NB4 (cell line): Measurements from ENCODE around the gene TRAF5.

Source experiments
- DNase-seq: peaks from one replicate; pipeline ENCODE4 v3.0.0; 2010; ENCODE audit warnings: low read depth
- H3K4me3 ChIP-seq: one replicate; pipeline ENCODE4 v1.5.1; 2011; ENCODE audit warnings: mild to moderate bottlenecking, low read depth, low read length, moderate library complexity
- MYC ChIP-seq: IDR thresholded peaks from 2 replicates; pipeline ENCODE4 v1.6.1; 2011; ENCODE audit warnings: low read depth, low read length
- POLR2A ChIP-seq: IDR thresholded peaks from 2 replicates; pipeline ENCODE4 v1.6.1; 2011; ENCODE audit warnings: mild to moderate bottlenecking; ENCODE audit not compliant: insufficient read length; ENCODE audit errors: extremely low read depth
- TF ChIP-seq, protein P1 (sequence below): IDR thresholded peaks from one replicate; pipeline ENCODE4 v1.5.1; 2012; ENCODE audit warnings: low read depth, low read length
- TF ChIP-seq, protein P2 (sequence below): IDR thresholded peaks from 2 replicates; pipeline ENCODE4 v1.6.1; 2011; ENCODE audit warnings: low read depth, low read length

The TRAF5 gene

DNA sequence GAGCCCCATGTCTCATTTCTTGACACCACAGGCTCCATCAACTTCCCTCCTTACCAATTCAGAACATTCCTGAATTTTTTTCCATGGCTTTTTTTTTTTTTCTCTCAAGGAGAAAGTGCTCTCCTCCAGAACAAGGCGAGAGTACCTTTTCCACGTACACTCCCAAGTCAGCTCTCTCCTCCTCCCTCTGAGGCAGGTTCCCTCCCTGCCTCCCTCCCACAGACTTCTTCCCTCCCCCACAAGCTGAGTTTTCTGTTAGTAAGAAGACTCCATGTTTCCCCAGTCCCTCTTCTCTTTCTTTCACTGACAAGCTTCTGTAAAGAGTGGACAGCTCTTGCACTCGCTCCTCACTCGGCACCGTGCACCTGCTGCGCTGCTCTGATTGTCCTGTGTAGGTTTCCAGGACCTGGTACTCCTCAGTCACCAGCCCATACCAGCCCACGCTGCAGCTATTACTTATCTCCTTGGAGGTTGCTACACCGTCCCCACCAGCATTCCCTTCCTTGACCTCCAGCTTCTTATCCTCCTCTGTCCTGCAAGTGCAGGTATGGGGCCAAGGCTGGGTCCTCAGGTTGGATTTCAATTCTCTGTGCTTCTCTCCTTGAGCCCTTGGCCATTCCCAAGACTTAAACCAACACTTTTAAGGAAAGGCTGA lies 3.8 kb downstream of the TRAF5 start:
- H3K4me3 ChIP-seq, result no peak overlapping the region
- no peak for TF ChIP-seq POLR2A
- TF ChIP-seq, protein P1, sequence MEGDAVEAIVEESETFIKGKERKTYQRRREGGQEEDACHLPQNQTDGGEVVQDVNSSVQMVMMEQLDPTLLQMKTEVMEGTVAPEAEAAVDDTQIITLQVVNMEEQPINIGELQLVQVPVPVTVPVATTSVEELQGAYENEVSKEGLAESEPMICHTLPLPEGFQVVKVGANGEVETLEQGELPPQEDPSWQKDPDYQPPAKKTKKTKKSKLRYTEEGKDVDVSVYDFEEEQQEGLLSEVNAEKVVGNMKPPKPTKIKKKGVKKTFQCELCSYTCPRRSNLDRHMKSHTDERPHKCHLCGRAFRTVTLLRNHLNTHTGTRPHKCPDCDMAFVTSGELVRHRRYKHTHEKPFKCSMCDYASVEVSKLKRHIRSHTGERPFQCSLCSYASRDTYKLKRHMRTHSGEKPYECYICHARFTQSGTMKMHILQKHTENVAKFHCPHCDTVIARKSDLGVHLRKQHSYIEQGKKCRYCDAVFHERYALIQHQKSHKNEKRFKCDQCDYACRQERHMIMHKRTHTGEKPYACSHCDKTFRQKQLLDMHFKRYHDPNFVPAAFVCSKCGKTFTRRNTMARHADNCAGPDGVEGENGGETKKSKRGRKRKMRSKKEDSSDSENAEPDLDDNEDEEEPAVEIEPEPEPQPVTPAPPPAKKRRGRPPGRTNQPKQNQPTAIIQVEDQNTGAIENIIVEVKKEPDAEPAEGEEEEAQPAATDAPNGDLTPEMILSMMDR, result no peak
- TF ChIP-seq, protein P2, sequence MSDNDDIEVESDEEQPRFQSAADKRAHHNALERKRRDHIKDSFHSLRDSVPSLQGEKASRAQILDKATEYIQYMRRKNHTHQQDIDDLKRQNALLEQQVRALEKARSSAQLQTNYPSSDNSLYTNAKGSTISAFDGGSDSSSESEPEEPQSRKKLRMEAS, result no peak
- no peak for TF ChIP-seq MYC
- DNase-seq, result no peak

DNA sequence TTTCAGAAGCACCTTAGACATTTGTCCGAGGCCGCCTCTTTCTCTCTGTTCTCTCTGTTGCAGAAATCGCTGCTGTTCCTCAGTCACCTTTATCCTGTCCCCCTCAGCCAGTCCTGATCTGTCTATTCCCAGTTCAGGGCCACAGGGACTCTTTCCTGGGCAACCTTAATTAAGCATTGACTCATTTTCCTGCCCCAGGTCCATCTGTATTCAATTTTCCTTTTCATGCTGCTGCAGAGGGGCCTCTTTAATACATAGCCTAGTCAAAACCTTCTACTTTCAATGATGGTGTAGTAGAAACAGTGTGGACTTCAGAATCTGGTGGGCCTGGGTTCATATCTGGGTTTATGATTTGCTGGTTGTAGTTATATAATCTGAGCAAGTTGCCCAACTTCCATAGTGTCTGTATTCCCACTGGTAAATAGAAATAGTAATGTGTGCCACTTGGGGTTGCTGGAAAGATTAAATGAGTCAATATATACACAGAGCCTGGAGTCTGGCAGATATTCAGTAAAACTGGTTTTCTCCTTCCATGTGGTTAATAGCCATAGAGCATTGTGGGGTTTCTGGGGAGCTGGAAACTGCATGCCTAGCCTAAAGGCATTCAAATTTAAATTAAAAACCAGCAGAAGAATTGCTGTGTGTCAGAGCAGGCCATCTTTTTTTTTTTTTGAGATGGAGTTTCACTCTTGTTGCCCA lies 4.5 kb downstream of the TRAF5 start:
- H3K4me3 ChIP-seq, result no peak overlapping the region
- TF ChIP-seq, protein P1, result no peak
- TF ChIP-seq, protein P2, result no peak
- TF ChIP-seq POLR2A (no peak), MYC (no peak)
- no peak for DNase-seq

DNA sequence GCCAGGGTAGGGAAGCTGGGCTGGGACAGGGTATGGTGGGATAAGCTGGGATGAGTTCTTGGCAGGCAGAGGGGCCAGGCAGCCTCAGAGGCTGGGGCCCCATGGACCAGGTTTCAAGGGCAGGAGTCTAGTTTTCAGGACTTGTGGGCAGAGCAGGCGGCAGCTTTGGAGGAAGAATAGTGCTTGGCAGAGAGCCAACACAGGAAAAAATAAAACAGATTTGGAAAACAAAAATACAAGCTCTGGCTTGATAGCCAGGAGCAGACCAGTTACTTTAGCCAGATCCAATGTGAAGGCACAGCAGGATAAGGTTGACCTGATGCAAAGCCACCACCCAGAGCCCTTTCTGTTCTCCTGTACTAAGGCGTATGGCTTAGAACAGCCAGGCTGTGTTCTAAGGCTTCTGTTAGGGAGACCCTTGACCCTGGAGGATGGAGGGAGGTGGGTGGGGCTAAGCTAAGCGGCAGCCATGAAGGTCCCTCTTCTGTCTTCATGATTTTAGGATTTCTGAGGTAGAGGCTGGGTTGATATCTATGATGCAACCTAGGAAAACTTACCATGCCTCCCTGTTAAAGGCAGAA lies 5.5 kb downstream of the TRAF5 start:
- no peak overlapping the region for H3K4me3 ChIP-seq
- TF ChIP-seq, protein P2, result no peak
- TF ChIP-seq, protein P1, result no peak
- TF ChIP-seq MYC (no peak), POLR2A (no peak)
- DNase-seq, result no peak

DNA sequence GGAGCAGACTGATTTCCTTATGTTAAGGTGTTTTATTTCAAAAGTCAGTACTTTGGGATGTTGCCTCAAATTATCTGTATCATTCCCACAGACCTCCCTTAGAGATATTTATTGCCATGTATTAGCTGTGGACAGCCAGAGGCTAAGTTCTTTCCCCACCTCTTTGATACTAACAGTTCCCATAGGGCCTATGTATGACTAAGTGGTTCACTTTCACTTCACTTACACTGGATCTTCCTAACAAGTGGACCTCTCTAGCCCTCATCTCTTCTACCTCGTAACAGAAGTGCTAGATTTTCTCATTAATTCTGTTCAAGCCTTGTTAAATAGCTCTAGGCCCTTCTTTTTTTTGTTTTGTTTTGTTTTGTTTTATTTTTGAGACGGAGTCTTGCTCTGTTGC lies 6.2 kb downstream of the TRAF5 start:
- no peak overlapping the region for H3K4me3 ChIP-seq
- DNase-seq, result no peak
- no peak for TF ChIP-seq MYC
- TF ChIP-seq, protein P2, result no peak
- TF ChIP-seq, protein P1, result no peak
- TF ChIP-seq POLR2A, result no peak

DNA sequence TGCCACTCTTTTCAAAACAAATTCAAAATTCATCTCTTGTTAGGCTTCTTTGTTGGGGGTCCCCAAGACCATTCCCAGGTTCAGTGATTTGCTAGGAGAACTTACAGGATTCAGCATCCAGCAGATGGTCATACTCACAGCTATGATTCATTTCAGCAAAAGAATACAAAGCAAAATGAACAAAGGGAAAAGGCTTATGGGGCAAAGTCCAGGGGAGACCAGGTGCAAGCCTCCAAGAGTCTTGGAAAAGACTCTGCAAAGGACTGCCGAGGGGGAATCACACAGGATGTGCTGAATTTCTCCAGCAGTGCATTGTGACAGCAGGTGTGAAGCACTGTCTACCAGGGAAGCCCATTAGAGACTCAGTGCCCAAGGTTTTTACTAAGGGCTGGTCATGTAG lies 7.3 kb downstream of the TRAF5 start:
- TF ChIP-seq POLR2A, result no peak
- TF ChIP-seq, protein P2, result no peak
- TF ChIP-seq, protein P1, result no peak
- no peak for TF ChIP-seq MYC
- no peak for DNase-seq
- no peak overlapping the region for H3K4me3 ChIP-seq
